HG03095 (cell line): Measurements from ENCODE around the gene ISG20.
"Not testable (repeated sequence)": the region's sequence is repeated elsewhere in the genome, so short reads cannot be mapped to it uniquely, and the experiment has no call there.

Experiments
- ATAC-seq: cut with Tn5 transposase; IDR thresholded peaks from one replicate; pipeline ENCODE4 v1.9.1; 2021; ENCODE audit warnings: moderate library complexity; ENCODE audit not compliant: unreplicated experiment

ISG20 gene

DNA sequence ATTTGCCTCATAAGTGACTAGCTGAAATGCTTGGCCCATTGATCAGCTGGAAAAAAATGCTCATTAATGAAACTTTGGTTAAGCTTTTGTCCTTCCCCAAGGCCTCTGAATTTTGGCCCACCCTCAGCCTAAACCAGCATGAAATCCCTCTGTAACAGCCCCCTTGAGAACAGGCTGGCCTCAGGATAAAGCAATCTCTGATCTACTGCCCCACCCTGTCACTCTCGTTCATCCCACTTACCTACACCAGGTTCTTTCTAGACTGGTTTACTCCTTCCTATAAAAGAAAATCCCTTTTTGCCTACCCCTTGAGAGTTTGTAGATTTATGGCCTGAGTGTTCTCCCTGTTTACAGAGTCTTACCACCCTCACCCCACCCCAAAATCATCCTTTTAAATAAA is 21.0 kb upstream of the ISG20 start:
- ATAC-seq = no peak

- no peak for ATAC-seq
Measured at GRCh38 chr15:88618686-88619085, 20.1 kb upstream of the ISG20 start.

- ATAC-seq = no peak
Measured at GRCh38 chr15:88619796-88620195, 19.0 kb upstream of the ISG20 start.

GRCh38 chr15:88620995-88621772 is 17.6 kb upstream of the ISG20 start, which contains the start of gene AEN:
AEN (plus strand) TSS chr15:88621340; CDS start chr15:88626210, 4,870 bp downstream.
- ATAC-seq = peak; percentile 89

DNA sequence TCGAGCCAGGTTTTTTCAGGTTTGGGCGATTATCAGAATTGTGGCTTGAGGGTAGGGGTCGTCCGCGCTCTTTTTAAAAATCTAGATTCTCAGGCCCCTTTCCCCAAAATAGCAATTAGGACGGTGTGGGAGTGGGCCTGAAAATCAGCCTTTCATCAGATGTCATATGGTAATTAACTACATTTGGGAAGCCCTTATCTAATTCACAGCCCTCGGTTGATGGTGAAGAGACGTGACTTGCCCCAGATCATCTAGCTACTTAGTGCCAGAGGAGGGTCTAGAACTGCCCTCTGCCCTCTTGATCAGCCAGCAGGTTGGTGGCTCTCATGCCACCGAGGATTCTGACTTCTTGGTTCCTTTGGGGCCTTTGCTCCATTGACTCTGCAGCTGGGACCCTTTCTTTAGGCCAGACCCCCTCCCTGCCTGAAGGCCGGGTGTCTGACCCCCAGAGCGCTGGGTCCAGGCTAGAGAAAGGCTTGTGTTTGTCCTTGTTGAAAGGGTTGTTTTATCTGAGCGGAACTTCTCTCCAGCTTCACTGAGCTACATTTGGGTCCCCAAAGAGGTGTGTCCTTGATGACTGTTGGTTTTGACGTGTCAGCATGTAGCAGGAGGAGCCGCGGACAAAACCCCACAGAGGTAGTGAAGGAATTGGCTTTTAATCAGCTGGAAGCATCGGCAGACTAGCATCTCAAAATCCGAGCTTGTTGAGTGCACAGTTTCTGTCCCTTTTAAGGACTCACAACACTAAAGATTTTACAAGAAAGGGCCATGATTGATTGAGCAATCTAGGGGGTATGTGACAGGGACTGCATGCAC is 16.8 kb upstream of the ISG20 start:
- ATAC-seq = peak; percentile 30

- ATAC-seq = no peak
Measured at GRCh38 chr15:88622605-88622975, 16.2 kb upstream of the ISG20 start.

GRCh38 chr15:88623061-88623460 is 15.8 kb upstream of the ISG20 start:
- ATAC-seq = no peak

GRCh38 chr15:88623632-88624031 is 15.2 kb upstream of the ISG20 start:
- ATAC-seq = no peak

GRCh38 chr15:88624156-88624970 is 14.5 kb upstream of the ISG20 start:
- peak; percentile 36 for ATAC-seq

GRCh38 chr15:88624971-88625490 is 13.8 kb upstream of the ISG20 start:
- no peak for ATAC-seq

DNA sequence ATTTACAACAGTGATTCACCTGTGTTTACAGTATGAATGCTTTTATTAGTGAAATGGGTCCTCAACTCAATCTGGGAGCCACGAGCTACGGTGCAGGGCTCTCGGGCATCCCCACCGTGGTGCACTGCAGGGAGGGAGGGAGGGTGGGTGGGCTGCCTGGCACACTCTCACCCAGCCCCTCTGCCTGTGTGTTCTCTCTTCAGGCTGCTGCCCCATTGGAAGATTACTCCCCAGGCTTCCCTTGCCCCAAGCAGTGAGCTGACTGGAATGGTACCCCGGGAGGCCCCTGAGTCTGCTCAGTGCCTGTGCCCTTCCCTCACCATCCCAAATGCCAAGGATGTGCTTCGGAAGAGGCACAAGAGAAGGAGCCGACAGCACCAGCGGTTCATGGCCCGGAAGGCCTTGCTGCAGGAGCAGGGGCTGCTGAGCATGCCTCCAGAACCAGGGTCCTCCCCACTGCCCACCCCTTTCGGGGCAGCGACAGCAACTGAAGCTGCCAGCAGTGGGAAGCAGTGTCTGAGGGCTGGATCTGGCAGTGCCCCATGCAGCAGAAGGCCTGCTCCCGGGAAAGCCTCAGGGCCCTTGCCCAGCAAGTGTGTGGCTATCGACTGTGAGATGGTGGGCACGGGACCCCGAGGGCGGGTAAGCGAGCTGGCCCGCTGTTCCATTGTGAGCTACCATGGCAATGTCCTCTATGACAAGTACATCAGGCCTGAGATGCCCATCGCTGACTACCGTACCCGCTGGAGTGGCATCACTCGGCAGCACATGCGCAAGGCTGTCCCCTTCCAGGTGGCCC is 12.7 kb upstream of the ISG20 start:
- ATAC-seq = no peak

DNA sequence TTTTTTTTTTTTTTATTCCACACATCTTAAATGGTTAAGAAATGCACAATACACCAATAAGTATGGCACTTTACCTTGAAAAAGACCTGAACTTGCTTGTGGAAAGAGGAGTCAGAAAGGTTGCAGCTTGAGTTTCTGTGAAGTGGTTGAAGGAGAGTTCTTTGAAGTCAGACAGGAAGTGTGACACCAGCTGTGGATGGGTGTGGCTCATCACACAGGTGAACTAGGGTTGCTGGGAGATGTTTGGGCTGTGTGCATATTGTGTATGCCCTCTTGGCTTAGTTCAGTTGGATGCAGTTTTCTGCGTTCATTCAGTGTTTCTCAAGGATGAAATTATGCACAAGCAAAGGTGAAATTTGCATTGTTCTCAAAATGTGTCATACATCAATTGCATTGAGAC is 11.4 kb upstream of the ISG20 start:
- ATAC-seq = no peak

- no peak for ATAC-seq
Measured at GRCh38 chr15:88628018-88628654, 10.7 kb upstream of the ISG20 start.

DNA sequence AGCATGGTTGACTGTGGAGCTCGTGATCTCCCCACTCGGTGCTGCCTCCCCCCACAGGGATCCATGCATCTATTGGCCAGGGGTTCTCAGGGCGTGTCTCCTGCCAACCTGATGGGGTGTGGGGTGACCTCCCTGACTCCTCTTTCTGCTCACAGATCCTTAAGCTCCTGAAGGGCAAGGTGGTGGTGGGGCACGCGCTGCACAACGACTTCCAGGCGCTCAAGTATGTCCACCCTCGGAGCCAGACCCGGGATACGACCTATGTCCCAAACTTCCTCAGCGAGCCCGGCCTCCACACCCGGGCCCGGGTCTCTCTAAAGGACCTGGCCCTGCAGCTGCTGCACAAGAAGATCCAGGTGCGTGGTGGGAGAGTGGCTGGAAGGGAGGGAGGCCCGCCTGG is 9.7 kb upstream of the ISG20 start:
- ATAC-seq = no peak

DNA sequence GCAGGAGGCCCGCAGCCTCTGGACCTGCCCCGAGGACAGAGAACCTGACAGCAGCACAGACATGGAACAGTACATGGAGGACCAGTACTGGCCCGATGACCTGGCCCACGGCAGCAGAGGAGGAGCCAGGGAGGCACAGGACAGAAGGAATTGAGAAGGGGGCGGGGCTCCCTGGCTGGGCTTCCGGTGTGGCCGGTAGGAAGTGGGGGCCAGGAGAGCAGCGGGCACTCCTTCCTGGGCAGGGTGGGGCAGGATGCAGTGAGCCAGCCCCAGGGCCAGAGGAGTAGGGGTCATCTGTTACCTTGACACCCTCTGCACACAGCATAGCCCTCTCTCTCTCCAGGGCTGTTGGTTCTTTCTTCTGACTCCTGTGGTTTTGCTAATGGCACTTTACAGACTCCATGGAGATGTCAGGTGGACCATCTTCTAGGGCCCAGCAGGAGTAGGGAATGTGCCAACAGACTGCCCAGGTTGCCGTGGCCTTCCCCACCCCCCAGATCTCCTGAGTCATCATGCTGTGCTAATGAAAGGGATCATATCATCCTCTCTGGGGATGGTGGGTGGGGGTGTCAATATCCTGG is 8.6 kb upstream of the ISG20 start:
- no peak for ATAC-seq

GRCh38 chr15:88630798-88631463 is 7.9 kb upstream of the ISG20 start:
- ATAC-seq = no peak

DNA sequence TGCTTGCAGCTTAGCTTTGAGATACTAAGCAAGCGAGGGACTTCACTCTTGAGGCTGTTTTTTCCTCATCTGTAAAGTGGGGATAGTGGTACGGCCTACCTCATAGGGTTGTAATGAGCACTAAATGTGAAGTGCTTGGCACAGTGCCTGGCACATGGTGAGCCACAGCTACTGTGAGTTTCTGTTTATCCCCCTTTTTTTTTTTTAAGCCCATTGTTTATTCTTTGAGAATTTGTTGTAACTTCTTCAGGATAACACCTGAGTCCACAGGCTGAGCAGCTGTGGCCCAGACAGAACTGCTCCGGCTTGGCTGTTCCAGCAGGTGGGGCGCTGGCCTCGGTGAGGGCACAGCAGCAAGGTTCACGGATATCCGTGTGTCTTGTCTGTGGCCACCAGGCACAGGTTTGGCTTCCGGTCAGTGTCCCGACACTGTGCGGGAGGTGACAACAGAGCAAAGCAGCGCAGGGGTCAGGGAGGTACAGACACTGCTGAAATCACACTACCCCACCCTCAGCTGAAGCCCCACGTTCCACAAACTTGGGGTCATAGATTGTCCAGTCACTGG is 7.3 kb upstream of the ISG20 start:
- no peak for ATAC-seq

DNA sequence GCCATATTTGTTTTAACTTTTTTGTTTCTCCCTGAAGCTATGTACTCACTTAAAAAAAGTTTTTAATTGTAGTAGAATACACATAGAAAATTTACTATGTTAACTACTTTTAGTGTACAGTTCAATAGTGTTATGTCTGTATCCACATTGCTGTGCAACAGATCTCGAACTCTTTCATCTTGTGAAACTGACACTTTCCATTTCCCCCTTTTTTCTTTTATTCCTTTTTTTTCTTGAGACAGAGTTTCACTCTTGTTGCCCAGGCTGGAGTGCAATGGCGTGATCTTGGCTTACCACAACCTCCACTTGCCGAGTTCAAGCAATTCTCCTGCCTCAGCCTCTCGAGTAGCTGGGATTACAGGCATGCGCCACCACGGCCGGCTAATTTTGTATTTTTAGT is 6.0 kb upstream of the ISG20 start:
- ATAC-seq = not testable (repeated sequence)

- no peak for ATAC-seq
Measured at GRCh38 chr15:88634449-88634848, 4.4 kb upstream of the ISG20 start.
